Measurements from ENCODE around the gene DND1.
"Not testable (repeated sequence)": the region's sequence is repeated elsewhere in the genome, so short reads cannot be mapped to it uniquely, and the experiment has no call there.

Gene DND1

DNA sequence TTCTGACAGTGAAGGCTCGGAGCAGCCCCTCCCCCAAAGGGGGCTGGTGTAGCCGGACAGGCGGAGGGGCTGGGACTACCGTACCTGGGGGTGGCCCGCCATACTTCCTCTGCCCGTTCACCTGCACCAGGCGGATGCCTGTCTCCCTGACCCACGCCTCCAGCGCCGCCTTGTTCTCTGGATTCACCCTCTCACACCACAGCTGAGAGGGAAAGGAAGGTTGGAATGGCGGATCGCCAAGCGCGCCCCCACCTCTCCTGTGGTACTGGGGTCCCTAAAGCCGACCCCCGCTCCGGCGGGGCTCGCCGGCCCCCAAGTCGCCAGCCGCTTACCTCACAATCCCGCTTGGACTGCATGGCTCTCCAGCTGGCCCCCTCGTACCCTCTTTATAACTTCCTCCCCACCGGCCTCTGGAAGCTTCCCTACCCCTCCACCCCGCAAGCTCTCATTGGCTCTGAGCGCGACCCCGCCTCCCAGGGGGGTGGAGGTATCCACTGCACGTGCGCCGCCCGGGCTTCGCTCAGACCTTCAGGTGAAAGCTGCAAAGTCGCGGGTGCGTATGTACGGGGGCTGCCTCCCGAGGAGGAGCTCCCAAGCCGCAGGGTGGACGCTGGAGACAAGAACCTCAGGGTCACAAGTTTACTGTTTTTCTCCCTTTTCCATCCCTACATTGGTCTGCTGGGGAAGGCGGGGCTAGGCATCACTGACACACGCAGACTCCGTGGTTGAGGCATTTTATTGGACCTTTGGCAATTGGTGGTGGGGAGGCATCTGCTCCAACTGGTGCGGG lies at the start of gene DND1:
TSS of gene DND1 (minus strand) at position 390 of the 790 bp plus-strand sequence. CDS start at position 356, 34 bp downstream.
- no peak for DNase-seq (ENCODE audit: low read depth)

DNA sequence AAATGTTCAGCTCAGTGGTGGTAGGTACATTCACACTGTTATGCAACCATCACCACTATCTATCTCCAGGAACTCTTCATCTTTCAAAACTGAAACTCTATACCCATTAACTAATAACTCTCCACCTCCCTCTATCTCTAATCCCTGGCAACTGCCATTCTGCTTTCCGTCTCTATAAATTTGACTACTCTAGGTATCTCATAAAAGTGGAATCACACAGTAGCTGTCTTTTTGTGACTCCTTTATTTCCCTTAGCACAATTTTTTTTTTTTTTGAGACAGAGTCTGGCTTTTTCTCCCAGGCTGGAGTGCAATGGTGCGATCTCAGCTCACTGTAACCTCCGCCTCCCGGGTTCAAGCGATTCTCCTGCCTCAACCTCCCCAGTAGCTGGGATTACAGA lies 48.0 kb upstream of the DND1 start:
- not testable (repeated sequence) for DNase-seq (ENCODE audit: low read depth)

DNA sequence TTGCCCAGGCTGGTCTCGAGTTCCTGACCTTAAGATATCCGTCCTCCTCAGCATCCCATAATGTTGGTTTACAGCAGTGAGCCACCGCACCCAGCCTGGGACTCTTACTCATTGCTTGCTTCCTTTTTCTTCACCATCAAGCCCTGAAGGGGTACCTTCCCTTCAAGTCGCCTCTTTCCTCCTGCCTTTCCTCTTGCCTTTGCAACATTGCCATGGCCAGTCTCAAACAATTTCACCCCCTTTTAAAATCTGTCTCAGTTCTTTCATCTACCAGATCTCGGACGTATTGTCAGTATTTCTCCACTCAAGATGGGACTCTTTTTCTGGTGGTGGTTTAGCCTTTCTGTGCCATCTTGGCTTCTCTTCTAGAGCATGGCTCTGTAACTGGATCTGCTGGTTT lies 47.4 kb upstream of the DND1 start:
- DNase-seq (ENCODE audit: low read depth) = not testable (repeated sequence)

DNA sequence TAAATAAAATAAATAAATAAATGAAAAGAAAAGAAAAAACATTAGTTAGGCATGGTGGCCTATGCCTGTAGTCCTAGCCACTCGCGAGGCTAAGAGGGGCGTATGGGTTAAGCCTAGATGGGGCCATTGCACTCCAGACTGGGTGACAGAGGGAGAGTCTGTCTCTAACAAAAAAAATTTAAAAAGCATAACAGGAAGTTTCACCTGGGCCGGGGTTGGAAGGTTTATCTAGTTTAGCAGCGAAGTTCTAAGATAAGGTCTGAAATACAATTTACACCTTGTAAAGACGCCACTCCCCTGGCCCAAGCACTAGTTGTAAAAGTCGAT lies 44.9 kb upstream of the DND1 start:
- DNase-seq (ENCODE audit: low read depth) = no peak

DNA sequence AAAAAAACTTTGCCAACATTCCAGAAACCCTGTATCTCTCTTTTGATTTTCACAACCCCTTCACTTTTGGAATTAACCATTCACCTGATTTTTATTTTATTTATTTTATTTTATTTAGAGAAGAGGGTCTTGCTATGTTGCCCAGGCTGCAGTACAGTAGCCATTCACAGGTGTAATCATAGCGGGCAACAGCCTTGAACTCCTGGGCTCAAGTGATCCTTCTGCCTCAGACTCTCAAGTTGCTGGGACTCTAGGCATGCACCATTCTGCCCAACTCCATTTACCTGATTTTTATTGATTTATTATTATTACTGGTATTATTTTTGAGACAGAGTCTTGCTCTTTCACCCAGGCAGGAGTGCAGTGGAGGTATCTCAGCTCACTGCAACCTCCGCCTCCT lies 42.9 kb upstream of the DND1 start:
- not testable (repeated sequence) for DNase-seq (ENCODE audit: low read depth)

DNA sequence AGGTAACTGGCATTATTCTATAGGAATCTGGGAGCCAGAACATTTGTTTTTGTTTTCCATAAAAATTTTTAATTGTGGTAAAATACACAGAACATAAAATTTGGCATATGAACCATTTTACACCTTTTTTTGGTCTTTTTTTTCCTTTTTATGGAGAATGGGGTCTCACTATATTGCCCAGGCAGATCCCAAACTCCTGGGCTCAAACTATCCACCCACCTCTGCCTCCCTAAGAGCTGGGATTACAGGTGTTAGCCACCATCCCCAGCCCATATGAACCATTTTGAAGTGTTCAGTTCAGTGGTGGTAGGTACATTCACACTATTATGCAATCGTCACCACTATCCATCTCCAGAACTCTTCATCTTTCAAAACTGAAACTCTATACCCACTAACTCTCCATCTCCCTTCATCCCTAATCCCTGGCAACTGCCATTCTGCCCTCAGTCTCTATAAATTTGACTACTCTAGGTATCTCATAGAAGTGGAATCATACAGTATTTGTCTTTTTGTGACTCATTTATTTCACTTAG lies 40.3 kb upstream of the DND1 start:
- DNase-seq (ENCODE audit: low read depth) = no peak

DNA sequence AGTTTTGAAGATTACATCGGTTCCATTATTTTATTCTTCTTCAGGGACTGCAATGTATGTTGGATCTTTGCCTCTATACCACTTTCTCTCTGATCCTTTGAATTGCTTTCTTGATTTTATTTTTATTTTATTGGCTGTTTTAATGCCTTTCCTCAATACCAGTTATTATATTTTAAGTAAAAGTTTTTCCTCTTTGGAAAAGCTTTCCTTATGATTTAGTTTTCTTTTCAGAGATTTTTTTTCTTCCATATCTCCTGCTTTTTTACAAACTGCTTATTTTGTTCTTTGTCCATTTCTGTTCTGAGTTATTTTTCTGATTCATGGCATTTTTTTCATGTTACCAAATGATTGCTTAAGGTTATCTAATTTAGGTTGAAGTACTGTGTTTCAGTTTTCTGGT lies 38.4 kb upstream of the DND1 start:
- no peak for DNase-seq (ENCODE audit: low read depth)

DNA sequence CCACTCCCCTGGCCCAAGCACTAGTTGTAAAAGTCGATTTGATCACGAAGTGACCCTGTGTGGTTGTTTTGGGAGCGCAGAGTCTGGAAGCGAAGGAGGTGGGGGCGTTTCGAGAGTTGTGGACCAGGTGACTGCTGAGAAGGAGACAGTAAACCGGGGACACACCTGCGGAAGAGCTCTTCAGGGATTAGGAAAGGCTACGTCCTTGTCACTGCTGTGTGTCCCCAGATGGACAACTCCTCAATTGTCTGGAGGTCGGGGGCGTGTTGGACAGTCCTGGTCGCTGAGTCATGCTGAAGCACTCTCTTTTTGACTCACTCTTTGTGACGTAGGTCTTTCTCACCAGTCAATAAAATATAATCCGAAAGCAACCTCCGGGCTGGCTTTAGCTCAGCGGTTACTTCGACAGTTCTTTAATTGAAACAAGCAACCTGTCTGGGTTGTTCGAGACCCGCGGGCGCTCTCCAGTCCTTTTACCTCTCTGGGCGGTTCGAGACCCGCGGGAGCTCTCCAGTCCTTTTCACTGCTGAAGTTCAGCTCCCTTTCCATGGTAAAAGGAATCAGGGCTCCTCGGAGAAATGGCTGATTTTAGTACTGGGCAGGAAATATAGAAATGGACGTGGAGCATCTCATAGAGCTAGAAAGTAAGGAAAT lies 37.6 kb upstream of the DND1 start:
- peak; percentile 85 for DNase-seq (ENCODE audit: low read depth)

DNA sequence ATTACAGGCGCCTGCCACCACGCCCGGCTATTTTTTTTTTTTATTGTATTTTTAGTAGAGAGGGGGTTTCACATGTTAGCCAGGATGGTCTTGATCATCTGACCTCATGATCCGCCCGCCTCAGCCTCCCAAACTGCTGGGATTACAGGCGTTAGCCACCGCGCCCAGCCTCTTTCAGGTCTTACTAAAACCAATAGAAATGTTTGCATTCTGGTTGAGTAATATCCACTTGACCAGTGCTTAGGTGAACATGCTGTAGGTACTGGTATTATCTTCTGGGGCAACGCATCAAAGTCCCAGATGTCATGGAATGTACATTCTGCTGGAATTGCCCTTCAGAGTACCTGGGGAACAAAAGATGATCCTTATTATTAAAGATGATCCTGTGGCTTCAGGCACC lies 35.4 kb upstream of the DND1 start:
- not testable (repeated sequence) for DNase-seq (ENCODE audit: low read depth)

DNA sequence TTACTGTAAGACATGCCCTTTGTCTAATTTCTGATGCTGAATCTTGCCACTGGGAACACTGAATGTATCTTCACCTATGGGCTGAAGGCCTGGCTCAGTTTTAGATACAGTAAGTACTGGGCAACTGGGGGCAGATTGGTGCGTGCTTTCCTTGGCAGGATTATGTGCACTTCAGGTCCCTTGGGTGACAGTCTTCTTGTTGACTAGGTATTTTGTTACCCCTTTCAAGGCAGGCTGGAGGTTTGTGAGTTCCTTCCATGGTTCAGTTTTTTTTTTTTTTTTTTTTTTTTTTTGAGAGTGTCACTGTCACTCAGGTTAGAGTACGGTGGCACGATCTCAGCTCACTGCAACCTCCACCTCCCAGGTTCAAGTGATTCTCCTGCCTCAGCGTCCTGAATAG lies 34.4 kb upstream of the DND1 start:
- DNase-seq (ENCODE audit: low read depth) = no peak

DNA sequence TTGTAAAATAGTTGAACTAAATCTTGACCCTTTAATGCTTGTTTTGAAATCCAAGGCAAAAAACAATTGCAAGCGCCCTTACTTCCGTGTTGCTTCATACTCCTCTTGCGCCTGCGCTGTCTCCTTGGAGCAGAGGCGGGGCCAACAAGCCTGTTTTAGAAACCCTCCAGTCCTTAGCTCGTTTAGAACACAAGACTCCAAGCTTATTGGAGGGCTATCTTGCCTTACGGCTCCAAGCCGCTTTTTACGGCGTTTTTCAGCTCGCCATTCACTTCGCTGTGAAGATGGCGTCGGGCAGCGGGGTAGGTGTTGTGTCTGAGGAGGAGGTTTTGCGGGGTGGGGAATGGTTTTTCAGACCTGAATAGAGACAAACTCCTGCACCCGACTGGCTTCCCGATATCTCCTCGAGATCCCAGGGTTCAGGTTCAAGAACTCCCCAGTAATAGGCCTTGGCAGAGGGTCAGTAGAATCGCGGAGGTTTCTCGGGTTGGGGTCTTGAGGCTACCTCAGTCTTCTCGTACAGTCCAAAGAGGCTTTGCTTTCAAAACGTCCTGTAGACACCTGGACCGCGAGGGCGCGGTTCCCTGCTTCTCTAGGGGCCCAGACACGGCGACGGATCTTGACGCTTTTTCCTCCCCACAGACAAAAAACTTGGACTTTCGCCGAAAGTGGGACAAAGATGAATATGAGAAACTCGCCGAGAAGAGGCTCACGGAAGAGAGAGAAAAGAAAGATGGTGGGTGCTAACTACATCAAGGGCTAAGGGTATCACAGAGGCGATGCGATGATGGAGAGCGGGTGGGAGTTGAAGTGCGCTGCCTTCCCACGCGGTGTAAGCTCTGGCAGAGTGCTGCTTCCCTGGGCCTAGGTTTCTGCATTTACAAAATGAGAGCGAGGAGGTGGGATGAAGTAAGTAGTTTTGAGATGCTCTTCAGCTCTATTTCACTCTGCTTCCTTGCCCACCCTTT lies 27.1 kb upstream of the DND1 start, which contains the start of gene ZMAT2:
TSS of gene ZMAT2 (plus strand) at position 271 of the 968 bp plus-strand sequence. CDS start at position 285, 14 bp downstream.
- peak; percentile 89 for DNase-seq (ENCODE audit: low read depth)

DNA sequence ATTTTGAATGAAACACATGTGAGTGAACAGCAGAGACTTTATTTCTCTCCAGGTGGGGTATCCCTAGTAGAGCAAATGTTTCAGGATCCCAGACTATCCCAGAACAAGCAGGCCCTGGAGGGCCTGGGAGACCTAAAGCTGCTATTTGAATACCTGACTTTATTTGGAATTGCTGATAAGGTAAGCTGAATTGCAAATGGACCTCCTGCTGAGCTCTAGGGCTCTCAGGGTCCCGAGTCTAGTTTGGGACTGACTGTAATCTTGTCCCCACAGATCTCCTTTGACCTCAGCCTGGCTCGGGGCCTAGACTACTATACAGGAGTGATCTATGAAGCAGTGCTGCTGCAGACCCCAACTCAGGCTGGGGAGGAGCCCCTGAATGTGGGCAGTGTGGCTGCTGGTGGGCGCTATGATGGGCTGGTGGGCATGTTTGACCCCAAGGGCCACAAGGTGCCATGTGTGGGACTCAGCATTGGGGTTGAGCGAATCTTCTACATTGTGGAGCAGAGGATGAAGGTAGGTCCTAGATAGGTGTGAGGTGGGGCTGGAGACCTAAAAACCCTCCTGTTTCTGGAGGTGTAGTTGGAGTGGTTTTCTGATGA lies 23.6 kb upstream of the DND1 start:
- no peak for DNase-seq (ENCODE audit: low read depth)

DNA sequence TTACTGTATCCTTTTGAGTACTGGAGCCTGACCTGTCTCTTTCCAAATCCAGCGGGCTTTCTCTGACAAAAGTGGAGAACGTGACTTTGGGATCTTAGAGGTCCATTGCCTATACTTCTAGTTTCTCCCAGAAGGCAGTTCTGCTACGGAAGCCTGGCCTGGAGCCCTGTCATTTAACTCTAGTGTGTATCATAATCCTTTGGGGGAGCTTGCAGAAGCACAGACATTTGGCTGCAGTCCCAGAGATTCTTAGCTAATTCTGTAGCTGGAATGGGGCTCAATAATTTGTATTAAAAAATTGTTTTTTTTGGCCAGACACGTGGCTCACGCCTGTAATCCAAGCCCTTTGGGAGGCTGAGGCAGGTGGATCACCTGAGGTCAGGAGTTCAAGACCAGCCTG lies 20.9 kb upstream of the DND1 start:
- no peak for DNase-seq (ENCODE audit: low read depth)

DNA sequence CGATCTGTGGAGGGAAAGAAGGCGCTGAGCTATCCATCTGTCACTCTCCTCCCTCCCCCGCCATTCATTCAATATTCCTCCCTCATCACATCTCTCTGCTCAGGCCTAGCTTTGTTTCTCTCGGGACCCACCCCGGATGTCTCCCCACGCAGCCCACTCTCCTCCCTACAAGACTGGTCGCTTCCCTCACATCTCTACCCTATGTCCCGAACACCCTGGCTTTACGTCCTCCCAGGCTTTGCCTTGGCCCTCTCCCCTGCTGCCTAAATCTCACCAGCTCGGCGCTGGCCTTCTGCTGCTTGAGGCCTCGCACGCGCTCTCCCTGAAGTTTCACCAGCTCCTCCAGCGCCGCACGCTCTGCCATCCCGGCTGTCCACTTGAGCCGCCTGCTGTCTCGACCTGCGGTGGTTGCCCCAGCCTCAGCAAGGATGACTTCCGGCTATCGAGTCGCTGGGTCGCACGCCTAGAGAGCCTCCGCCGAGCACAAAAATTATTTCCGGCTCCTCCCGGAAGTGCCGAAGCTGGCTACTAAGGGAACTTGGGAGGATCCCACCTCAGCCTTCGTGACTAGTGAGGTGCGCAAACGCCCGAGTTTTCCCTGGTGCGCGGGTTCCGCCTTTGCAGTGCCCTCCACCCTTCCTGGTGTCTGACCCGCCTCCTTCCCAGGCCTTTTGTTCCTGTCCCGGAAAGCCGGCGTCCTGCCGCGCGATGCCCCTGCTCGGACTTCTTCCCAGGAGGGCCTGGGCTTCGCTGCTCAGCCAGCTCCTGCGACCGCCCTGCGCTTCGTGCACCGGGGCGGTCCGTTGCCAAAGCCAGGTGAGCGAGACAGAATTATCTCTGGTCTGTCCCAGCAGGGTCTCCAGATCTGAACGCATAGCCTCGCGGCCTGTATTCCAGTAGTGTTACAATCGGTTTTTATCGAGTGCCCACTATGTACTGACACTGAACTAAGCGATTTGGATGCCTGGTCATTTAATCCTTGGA lies 17.9 kb upstream of the DND1 start, which contains the start of the genes HARS1 and HARS2:
TSS of gene HARS1 (minus strand) at position 430 of the 984 bp plus-strand sequence. CDS start at position 364, 66 bp downstream.
TSS of gene HARS2 (plus strand) at position 515 of the 984 bp plus-strand sequence. CDS start at position 709, 194 bp downstream.
- DNase-seq (ENCODE audit: low read depth) = peak; percentile 68

DNA sequence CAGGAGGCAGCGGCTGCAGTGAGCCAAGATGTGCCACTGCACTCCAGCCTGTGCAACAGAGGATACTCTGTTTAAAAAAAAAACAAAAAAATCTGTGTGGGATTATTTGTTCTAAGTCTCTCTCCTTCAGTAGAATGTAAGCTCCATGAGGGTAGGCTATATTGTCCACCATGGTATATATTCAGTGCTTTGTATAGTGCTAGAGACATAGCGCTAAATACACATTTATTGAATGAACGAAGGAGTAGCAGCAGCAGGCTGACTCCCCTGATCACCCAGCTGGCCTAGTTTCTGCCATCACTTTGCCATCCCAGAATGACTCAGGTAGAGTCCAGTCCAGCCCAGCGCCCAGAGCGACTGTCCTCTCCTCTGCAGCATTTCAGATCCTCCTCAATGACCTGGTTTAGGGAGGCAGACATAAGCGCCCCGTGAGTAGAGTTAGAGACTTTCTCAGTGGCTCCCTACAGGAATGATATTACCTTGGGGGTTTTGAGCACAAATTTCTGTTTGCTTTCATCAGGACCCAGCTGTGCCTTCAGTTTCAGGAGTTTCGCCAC lies 17.1 kb upstream of the DND1 start:
- no peak for DNase-seq (ENCODE audit: low read depth)

DNA sequence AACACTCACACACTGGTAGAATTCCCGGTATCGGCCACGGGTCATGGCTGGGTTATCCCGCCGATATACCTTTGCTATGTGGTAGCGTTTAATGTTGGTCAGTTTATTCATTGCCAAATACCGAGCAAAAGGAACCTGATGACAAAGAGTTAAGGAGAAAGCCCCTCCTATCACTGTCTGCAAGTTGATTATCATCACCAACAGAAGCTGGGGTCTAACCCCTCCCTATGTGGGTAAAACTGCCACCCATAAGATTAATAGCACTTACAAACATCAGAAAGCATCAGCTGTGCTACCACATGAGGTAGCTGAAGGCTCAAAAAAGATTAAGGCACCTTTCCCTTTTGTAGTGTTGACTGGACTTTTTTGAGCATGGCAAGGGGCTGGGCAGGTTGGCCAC lies 5.6 kb upstream of the DND1 start:
- no peak for DNase-seq (ENCODE audit: low read depth)

DNA sequence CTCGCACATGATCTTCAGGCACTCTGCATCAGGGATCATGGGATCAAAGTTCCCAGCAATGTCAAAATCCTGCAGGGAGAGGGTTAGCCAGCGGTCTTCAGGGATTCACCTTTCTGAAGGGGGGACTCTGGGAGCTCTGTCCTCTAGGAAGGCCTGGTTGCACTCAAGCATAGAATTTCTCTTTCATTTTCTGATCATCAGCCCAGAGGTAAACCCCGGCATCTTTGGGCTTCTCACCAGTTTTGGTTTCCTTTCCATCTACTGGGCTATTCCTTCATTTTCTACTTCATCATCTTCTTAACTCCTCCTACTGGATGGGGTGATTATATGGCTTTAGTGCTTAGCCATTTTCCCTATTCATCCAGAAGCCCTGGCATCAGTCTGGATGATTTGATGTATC lies 4.6 kb upstream of the DND1 start:
- DNase-seq (ENCODE audit: low read depth) = no peak

DNA sequence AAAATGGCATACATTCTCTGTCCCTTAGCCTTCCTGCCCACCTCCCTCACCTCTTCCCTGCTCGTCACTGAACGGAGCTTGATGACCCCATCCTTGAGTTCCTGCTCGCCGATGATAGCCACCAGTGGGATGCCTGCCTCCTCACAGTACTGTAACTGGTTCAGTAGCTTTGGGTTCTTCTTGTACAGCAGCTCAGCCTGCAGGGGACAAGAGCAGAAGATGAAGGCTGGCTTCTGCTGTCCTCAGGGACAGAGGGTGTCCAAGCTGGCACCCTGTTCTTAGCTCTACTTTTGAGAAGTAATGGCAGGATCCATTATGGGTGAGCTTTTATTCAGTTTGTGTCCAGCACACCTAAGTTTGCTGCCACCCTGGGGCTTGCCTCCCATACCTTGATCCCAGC lies 1.3 kb upstream of the DND1 start:
- no peak for DNase-seq (ENCODE audit: low read depth)

DNA sequence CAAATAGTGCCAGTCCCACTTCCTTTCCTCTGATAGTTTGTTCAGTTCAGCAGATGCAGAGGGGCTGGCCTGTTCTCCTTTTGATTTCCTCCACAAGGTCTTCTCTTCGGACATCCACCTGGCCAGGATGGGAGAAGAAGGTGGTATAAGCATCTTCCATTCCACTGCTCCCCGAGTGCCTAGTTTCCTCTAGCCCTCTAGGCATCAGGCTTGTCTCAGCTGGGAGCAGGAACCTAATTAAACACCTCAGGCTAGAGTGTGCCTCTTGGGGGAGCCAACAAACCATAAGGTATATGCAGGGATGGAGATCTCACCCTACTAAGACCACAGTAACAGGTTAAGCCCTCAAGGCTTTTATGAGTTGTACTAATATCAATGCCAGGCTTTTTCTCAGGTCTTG lies 835 bp upstream of the DND1 start:
- DNase-seq (ENCODE audit: low read depth) = no peak
